Measurements from ENCODE around the gene URB1.
"Not testable (repeated sequence)": the region's sequence is repeated elsewhere in the genome, so short reads cannot be mapped to it uniquely, and the experiment has no call there.

- not testable (repeated sequence) for TF ChIP-seq CTCF, POLR2A (IDR thresholded peaks at IDR 0.05)
Observed at GRCh38 chr21:32310976-32311375, 81.8 kb downstream of the URB1 start.
